HEK293 (cell line): ENCODE data around the gene UBE2F.

Experiments used
- CTCF ChIA-PET: fragments of 350-600 bp; formaldehyde crosslinking; extraction: SDS; loops from one replicate; lab custom pipeline; 2021; ENCODE audit warnings: antibody characterized with exemption; lab: Yijun Ruan, JAX
- POLR2A ChIA-PET: fragments of 300-600 bp; formaldehyde crosslinking; extraction: SDS; loops from one replicate; lab custom pipeline; 2020; ENCODE audit warnings: antibody characterized with exemption, inconsistent platforms; lab: Yijun Ruan, JAX
- H3K27ac ChIP-seq: fragments of 200-500 bp; sonication (Bioruptor generic); 2 replicates; pipeline ENCODE4 v1.5.1; 2014; ENCODE audit warnings: low read depth, low read length, control low read depth, inconsistent platforms; ENCODE audit errors: extremely low read depth
- H3K36me3 ChIP-seq, 2 experiments: fragments of 200-500 bp in 1 of 2; sonication (Bioruptor generic) in 1 of 2; 1 replicate in 1 of 2; 2 replicates in 1 of 2; pipeline ENCODE4 v1.5.1; 2014 to 2017; ENCODE audit warnings: inconsistent platforms in 2 of 2, low read length in 2 of 2; ENCODE audit not compliant: control insufficient read depth in 2 of 2, insufficient read depth in 1 of 2
- H3K4me1 ChIP-seq: fragments of 200-500 bp; sonication (Bioruptor generic); 2 replicates; pipeline ENCODE4 v1.5.1; 2014; ENCODE audit warnings: mild to moderate bottlenecking, low read length, inconsistent platforms; ENCODE audit not compliant: control insufficient read depth, insufficient read depth
- H3K4me3 ChIP-seq: 2 replicates; pipeline ENCODE4 v1.5.1; 2011; ENCODE audit warnings: low read depth, mild to moderate bottlenecking, control low read depth, low read length, moderate library complexity
- H3K9me3 ChIP-seq: fragments of 200-500 bp; sonication (Bioruptor generic); 2 replicates; pipeline ENCODE4 v1.5.1; 2014; ENCODE audit warnings: low read depth, low read length, inconsistent platforms; ENCODE audit not compliant: control insufficient read depth, insufficient read depth
- HOXC10 ChIP-seq: sonication (generic); formaldehyde crosslinking; IDR thresholded peaks from 2 replicates; pipeline ENCODE4 v1.8.1; 2023; ENCODE audit warnings: mild to moderate bottlenecking, missing genetic modification reagents
- KLF7 ChIP-seq: fragments of 450-650 bp; formaldehyde crosslinking; IDR thresholded peaks from 2 replicates; pipeline ENCODE4 v1.5.1; 2016; ENCODE audit warnings: missing biosample characterization, missing genetic modification characterization, borderline replicate concordance
- REPIN1 ChIP-seq: fragments of 450-650 bp; formaldehyde crosslinking; IDR thresholded peaks from 2 replicates; pipeline ENCODE4 v1.5.1; 2017; ENCODE audit warnings: missing biosample characterization, missing genetic modification characterization, low read depth
- SALL2 ChIP-seq: fragments of 450-650 bp; formaldehyde crosslinking; IDR thresholded peaks from 2 replicates; pipeline ENCODE4 v1.5.0; 2017; ENCODE audit warnings: missing biosample characterization, mild to moderate bottlenecking, missing genetic modification characterization, borderline replicate concordance
- ZBTB20 ChIP-seq: fragments of 450-650 bp; formaldehyde crosslinking; IDR thresholded peaks from 2 replicates; pipeline ENCODE4 v1.5.1; 2016; ENCODE audit warnings: missing biosample characterization, missing genetic modification characterization
- ZNF16 ChIP-seq: fragments of 450-650 bp; formaldehyde crosslinking; IDR thresholded peaks from 2 replicates; pipeline ENCODE4 v1.5.1; 2016; ENCODE audit warnings: low read depth, missing biosample characterization, missing genetic modification characterization
- ZNF175 ChIP-seq: fragments of 450-650 bp; formaldehyde crosslinking; IDR thresholded peaks from 2 replicates; pipeline ENCODE4 v1.5.1; 2016; ENCODE audit warnings: missing biosample characterization, missing genetic modification characterization
- ZNF24 ChIP-seq: fragments of 450-650 bp; formaldehyde crosslinking; IDR thresholded peaks from 2 replicates; pipeline ENCODE4 v1.5.1; 2016; ENCODE audit warnings: missing biosample characterization, missing genetic modification characterization
- ZNF391 ChIP-seq: fragments of 450-650 bp; formaldehyde crosslinking; IDR thresholded peaks from 2 replicates; pipeline ENCODE4 v1.5.1; 2016; ENCODE audit warnings: low read depth, missing biosample characterization, missing genetic modification characterization, borderline replicate concordance
- ZNF558 ChIP-seq: fragments of 450-650 bp; formaldehyde crosslinking; IDR thresholded peaks from 2 replicates; pipeline ENCODE4 v1.5.1; 2016; ENCODE audit warnings: missing biosample characterization, missing genetic modification characterization
- ZNF626 ChIP-seq: fragments of 450-650 bp; sonication (Bioruptor Pico); formaldehyde crosslinking; IDR thresholded peaks from 2 replicates; pipeline ENCODE4 v1.5.1; 2018; ENCODE audit warnings: missing biosample characterization, missing genetic modification characterization, inconsistent platforms
- ZNF701 ChIP-seq: fragments of 450-650 bp; formaldehyde crosslinking; IDR thresholded peaks from 2 replicates; pipeline ENCODE4 v1.5.1; 2016; ENCODE audit warnings: missing biosample characterization, missing genetic modification characterization
- TF ChIP-seq, protein P1 (sequence below): fragments of 450-650 bp; formaldehyde crosslinking; IDR thresholded peaks from 2 replicates; pipeline ENCODE4 v1.5.1; 2017; ENCODE audit warnings: missing biosample characterization, missing genetic modification characterization
- TF ChIP-seq, protein P2 (sequence below): fragments of 450-650 bp; formaldehyde crosslinking; IDR thresholded peaks from 2 replicates; pipeline ENCODE4 v1.5.1; 2016; ENCODE audit warnings: missing biosample characterization, missing genetic modification characterization
- TF ChIP-seq, protein P3 (sequence below): fragments of 450-650 bp; formaldehyde crosslinking; IDR thresholded peaks from 2 replicates; pipeline ENCODE4 v1.5.1; 2017; ENCODE audit warnings: missing biosample characterization, missing genetic modification characterization
- TF ChIP-seq, protein P4 (sequence below): fragments of 450-650 bp; formaldehyde crosslinking; IDR thresholded peaks from 2 replicates; pipeline ENCODE4 v1.5.1; 2016; ENCODE audit warnings: missing biosample characterization, missing genetic modification characterization, borderline replicate concordance

Gene UBE2F

DNA sequence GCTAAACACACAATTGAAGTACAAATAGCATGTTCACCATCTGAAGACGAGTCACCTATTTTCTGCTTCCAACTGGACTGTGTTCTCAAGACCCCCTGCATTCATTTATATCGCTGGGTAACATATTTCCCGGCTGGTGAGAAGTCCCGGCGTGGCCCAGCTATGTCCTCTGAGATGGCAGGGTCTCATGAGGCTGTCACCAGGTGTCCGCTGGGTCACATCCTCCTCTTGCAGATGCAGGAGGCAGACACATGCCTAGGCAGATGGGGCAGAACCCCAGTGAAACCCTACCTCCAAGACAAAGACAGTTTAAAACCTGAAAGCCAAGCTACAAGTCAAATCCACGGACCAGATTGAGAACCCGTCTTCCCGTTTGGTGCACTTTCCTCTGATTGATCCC lies 36.8 kb upstream of the UBE2F start:
- POLR2A ChIA-PET, result no interaction called here

More for the DNA sequence above, 36.8 kb upstream of the UBE2F start:
- Histone ChIP-seq H3K4me3 (no peak overlapping the region), H3K4me1 (no peaks in the 10 kb centered on the region), H3K27ac (no peak overlapping the region), H3K9me3 (no peaks in the 10 kb centered on the region), H3K36me3 (no peaks in the 10 kb centered on the region)
- TF ChIP-seq, protein P1, sequence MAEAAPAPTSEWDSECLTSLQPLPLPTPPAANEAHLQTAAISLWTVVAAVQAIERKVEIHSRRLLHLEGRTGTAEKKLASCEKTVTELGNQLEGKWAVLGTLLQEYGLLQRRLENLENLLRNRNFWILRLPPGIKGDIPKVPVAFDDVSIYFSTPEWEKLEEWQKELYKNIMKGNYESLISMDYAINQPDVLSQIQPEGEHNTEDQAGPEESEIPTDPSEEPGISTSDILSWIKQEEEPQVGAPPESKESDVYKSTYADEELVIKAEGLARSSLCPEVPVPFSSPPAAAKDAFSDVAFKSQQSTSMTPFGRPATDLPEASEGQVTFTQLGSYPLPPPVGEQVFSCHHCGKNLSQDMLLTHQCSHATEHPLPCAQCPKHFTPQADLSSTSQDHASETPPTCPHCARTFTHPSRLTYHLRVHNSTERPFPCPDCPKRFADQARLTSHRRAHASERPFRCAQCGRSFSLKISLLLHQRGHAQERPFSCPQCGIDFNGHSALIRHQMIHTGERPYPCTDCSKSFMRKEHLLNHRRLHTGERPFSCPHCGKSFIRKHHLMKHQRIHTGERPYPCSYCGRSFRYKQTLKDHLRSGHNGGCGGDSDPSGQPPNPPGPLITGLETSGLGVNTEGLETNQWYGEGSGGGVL (tag by site-specific recombination), result no peak
- TF ChIP-seq ZNF391 (tag by site-specific recombination) (no peak), ZBTB20 (no peak), ZNF626 (tag by site-specific recombination) (no peak), ZNF24 (tag by site-specific recombination) (no peak), ZNF558 (no peak), HOXC10 (CRISPR knock-in tag) (no peak), SALL2 (tag by site-specific recombination) (no peak), ZNF175 (tag by site-specific recombination) (no peak), ZNF701 (tag by site-specific recombination) (no peak), ZNF16 (tag by site-specific recombination) (no peak), REPIN1 (tag by site-specific recombination) (no peak), KLF7 (tag by site-specific recombination) (no peak)
- TF ChIP-seq, protein P2, sequence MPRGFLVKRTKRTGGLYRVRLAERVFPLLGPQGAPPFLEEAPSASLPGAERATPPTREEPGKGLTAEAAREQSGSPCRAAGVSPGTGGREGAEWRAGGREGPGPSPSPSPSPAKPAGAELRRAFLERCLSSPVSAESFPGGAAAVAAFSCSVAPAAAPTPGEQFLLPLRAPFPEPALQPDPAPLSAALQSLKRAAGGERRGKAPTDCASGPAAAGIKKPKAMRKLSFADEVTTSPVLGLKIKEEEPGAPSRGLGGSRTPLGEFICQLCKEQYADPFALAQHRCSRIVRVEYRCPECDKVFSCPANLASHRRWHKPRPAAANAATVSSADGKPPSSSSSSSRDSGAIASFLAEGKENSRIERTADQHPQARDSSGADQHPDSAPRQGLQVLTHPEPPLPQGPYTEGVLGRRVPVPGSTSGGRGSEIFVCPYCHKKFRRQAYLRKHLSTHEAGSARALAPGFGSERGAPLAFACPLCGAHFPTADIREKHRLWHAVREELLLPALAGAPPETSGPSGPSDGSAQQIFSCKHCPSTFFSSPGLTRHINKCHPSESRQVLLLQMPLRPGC (tag by site-specific recombination), result no peak
- TF ChIP-seq, protein P3, sequence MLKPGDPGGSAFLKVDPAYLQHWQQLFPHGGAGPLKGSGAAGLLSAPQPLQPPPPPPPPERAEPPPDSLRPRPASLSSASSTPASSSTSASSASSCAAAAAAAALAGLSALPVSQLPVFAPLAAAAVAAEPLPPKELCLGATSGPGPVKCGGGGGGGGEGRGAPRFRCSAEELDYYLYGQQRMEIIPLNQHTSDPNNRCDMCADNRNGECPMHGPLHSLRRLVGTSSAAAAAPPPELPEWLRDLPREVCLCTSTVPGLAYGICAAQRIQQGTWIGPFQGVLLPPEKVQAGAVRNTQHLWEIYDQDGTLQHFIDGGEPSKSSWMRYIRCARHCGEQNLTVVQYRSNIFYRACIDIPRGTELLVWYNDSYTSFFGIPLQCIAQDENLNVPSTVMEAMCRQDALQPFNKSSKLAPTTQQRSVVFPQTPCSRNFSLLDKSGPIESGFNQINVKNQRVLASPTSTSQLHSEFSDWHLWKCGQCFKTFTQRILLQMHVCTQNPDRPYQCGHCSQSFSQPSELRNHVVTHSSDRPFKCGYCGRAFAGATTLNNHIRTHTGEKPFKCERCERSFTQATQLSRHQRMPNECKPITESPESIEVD, result no peak
- TF ChIP-seq, protein P4, sequence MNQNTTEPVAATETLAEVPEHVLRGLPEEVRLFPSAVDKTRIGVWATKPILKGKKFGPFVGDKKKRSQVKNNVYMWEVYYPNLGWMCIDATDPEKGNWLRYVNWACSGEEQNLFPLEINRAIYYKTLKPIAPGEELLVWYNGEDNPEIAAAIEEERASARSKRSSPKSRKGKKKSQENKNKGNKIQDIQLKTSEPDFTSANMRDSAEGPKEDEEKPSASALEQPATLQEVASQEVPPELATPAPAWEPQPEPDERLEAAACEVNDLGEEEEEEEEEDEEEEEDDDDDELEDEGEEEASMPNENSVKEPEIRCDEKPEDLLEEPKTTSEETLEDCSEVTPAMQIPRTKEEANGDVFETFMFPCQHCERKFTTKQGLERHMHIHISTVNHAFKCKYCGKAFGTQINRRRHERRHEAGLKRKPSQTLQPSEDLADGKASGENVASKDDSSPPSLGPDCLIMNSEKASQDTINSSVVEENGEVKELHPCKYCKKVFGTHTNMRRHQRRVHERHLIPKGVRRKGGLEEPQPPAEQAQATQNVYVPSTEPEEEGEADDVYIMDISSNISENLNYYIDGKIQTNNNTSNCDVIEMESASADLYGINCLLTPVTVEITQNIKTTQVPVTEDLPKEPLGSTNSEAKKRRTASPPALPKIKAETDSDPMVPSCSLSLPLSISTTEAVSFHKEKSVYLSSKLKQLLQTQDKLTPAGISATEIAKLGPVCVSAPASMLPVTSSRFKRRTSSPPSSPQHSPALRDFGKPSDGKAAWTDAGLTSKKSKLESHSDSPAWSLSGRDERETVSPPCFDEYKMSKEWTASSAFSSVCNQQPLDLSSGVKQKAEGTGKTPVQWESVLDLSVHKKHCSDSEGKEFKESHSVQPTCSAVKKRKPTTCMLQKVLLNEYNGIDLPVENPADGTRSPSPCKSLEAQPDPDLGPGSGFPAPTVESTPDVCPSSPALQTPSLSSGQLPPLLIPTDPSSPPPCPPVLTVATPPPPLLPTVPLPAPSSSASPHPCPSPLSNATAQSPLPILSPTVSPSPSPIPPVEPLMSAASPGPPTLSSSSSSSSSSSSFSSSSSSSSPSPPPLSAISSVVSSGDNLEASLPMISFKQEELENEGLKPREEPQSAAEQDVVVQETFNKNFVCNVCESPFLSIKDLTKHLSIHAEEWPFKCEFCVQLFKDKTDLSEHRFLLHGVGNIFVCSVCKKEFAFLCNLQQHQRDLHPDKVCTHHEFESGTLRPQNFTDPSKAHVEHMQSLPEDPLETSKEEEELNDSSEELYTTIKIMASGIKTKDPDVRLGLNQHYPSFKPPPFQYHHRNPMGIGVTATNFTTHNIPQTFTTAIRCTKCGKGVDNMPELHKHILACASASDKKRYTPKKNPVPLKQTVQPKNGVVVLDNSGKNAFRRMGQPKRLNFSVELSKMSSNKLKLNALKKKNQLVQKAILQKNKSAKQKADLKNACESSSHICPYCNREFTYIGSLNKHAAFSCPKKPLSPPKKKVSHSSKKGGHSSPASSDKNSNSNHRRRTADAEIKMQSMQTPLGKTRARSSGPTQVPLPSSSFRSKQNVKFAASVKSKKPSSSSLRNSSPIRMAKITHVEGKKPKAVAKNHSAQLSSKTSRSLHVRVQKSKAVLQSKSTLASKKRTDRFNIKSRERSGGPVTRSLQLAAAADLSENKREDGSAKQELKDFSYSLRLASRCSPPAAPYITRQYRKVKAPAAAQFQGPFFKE (tag by site-specific recombination), result no peak
- CTCF ChIA-PET, result no interaction called here
